DND-41 (cell line): ENCODE results near the gene PLXNB3.

ENCODE experiments used
- ATAC-seq: fragments of 200-7000 bp; cut with Tn5 transposase; 3 replicates; pipeline ENCODE4 v1.9.1; 2021; ENCODE audit warnings: low read depth; ENCODE audit not compliant: insufficient read depth
- DNase-seq: peaks from one replicate; pipeline ENCODE4 v3.0.0-alpha.2; 2020
- H2AFZ ChIP-seq: 2 replicates; pipeline ENCODE4 v1.6.0; 2012; ENCODE audit warnings: low read depth, low read length
- H3K27ac ChIP-seq: 2 replicates; pipeline ENCODE4 v1.5.1; 2012; ENCODE audit warnings: low read length, inconsistent platforms
- H3K27me3 ChIP-seq: fragments of 200-600 bp; sonication (generic); 2 replicates; pipeline ENCODE4 v1.6.0; 2012; ENCODE audit warnings: low read length, mild to moderate bottlenecking, inconsistent platforms; ENCODE audit not compliant: insufficient read depth, poor library complexity
- H3K36me3 ChIP-seq: 2 replicates; pipeline ENCODE4 v1.5.1; 2012; ENCODE audit warnings: low read length, inconsistent platforms; ENCODE audit not compliant: insufficient read depth
- H3K4me1 ChIP-seq: 2 replicates; pipeline ENCODE4 v1.5.1; 2012; ENCODE audit warnings: mild to moderate bottlenecking, low read length; ENCODE audit not compliant: insufficient read depth
- H3K4me2 ChIP-seq: 2 replicates; pipeline ENCODE4 v1.6.0; 2012; ENCODE audit warnings: mild to moderate bottlenecking, moderate library complexity, low read length, inconsistent platforms; ENCODE audit not compliant: insufficient read depth
- H3K4me3 ChIP-seq, 2 experiments: fragments of 200-600 bp in 1 of 2; shearing (Covaris generic) in 1 of 2; 2 replicates each; pipeline ENCODE4 v1.5.1; 2012 to 2016; ENCODE audit warnings: inconsistent platforms in 2 of 2, low read length in 2 of 2, mild to moderate bottlenecking in 2 of 2, low read depth in 1 of 2, moderate library complexity in 1 of 2
- H3K79me2 ChIP-seq: 2 replicates; pipeline ENCODE4 v1.6.0; 2012; ENCODE audit warnings: low read length, inconsistent platforms; ENCODE audit not compliant: insufficient read depth
- H3K9ac ChIP-seq: 2 replicates; pipeline ENCODE4 v1.6.0; 2012; ENCODE audit warnings: low read depth, mild to moderate bottlenecking, inconsistent platforms, low read length, moderate library complexity
- H3K9me3 ChIP-seq: 2 replicates; pipeline ENCODE4 v1.5.1; 2012; ENCODE audit warnings: low read length, moderate library complexity, mild to moderate bottlenecking, inconsistent platforms; ENCODE audit not compliant: insufficient read depth, severe bottlenecking
- H4K20me1 ChIP-seq: 2 replicates; pipeline ENCODE4 v1.6.0; 2012; ENCODE audit warnings: low read length; ENCODE audit not compliant: insufficient read depth
- EZH2 ChIP-seq: IDR thresholded peaks from 3 replicates; pipeline ENCODE4 v1.6.1; 2012; ENCODE audit warnings: borderline replicate concordance, low read depth, mild to moderate bottlenecking, moderate library complexity, low read length, inconsistent platforms; ENCODE audit not compliant: severe bottlenecking
- TF ChIP-seq, protein P1 (sequence below): IDR thresholded peaks from 2 replicates; pipeline ENCODE4 v1.5.1; 2012; ENCODE audit warnings: borderline replicate concordance, low read length, moderate library complexity, mild to moderate bottlenecking; ENCODE audit not compliant: poor library complexity, severe bottlenecking; ENCODE audit errors: extremely low read depth

PLXNB3 gene

GRCh38 chrX:153765138-153766079 lies 1.4 kb downstream of the PLXNB3 start:
- no peak for ATAC-seq
- no peak for DNase-seq
- H3K4me3 ChIP-seq, result peak overlapping the region in 1 of 2 experiments; percentile 45; a peak in 1 of 4 replicates
- H3K27ac ChIP-seq, result no peak overlapping the region
- H3K4me2 ChIP-seq, result peak overlapping the region; percentile 59
- no peak for TF ChIP-seq EZH2
- TF ChIP-seq, protein P1, sequence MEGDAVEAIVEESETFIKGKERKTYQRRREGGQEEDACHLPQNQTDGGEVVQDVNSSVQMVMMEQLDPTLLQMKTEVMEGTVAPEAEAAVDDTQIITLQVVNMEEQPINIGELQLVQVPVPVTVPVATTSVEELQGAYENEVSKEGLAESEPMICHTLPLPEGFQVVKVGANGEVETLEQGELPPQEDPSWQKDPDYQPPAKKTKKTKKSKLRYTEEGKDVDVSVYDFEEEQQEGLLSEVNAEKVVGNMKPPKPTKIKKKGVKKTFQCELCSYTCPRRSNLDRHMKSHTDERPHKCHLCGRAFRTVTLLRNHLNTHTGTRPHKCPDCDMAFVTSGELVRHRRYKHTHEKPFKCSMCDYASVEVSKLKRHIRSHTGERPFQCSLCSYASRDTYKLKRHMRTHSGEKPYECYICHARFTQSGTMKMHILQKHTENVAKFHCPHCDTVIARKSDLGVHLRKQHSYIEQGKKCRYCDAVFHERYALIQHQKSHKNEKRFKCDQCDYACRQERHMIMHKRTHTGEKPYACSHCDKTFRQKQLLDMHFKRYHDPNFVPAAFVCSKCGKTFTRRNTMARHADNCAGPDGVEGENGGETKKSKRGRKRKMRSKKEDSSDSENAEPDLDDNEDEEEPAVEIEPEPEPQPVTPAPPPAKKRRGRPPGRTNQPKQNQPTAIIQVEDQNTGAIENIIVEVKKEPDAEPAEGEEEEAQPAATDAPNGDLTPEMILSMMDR, result no peak
- H3K9ac ChIP-seq, result peak overlapping the region; percentile 41; the same call in 1 of the 2 replicates
- no peak overlapping the region for H2AFZ ChIP-seq
- no peaks in the 10 kb centered on the region for H3K9me3 ChIP-seq
- peaks cover 24% of the 10 kb centered on the region for H3K4me1 ChIP-seq
- no peaks in the 10 kb centered on the region for H3K27me3 ChIP-seq
- no peaks in the 10 kb centered on the region for H3K79me2 ChIP-seq
- H3K36me3 ChIP-seq, result no peaks in the 10 kb centered on the region
- peaks cover 4% of the 10 kb centered on the region; the same call in 1 of the 2 replicates for H4K20me1 ChIP-seq

- DNase-seq (peak; percentile 78), ATAC-seq (peak; percentile 91)
- Histone ChIP-seq H2AFZ (peak overlapping the region; percentile 64), H3K4me3 (peak overlapping the region in 1 of 2 experiments; percentile 45; a peak in 2 of 4 replicates), H3K27me3 (no peaks in the 10 kb centered on the region), H3K79me2 (no peaks in the 10 kb centered on the region), H3K27ac (peak overlapping the region; percentile 64; the same call in 1 of the 2 replicates), H4K20me1 (peaks cover 4% of the 10 kb centered on the region; the same call in 1 of the 2 replicates), H3K36me3 (no peaks in the 10 kb centered on the region), H3K9me3 (no peaks in the 10 kb centered on the region), H3K4me1 (peaks cover 24% of the 10 kb centered on the region), H3K9ac (peak overlapping the region; percentile 41), H3K4me2 (peak overlapping the region; percentile 59)
- TF ChIP-seq EZH2, result no peak
- TF ChIP-seq, protein P1, result no peak
Observed at GRCh38 chrX:153766098-153766817, 2.2 kb downstream of the PLXNB3 start.

DNA sequence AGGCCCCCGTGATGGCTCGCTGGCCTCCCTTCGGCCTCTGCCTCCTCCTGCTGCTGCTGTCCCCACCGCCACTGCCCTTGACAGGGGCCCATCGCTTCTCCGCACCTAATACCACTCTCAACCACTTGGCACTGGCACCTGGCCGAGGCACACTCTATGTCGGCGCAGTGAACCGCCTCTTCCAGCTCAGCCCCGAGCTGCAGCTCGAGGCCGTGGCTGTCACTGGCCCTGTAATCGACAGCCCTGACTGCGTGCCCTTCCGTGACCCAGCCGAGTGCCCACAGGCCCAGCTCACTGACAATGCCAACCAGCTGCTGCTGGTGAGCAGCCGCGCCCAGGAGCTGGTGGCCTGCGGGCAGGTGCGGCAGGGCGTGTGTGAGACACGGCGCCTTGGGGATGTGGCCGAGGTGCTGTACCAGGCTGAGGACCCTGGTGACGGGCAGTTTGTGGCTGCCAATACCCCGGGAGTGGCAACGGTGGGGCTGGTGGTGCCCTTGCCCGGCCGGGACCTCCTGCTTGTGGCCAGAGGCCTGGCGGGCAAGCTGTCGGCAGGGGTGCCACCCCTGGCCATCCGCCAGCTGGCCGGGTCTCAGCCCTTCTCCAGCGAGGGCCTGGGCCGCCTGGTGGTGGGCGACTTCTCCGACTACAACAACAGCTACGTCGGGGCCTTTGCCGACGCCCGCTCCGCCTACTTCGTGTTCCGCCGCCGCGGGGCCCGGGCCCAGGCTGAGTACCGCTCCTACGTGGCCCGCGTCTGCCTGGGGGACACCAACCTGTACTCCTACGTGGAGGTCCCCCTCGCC lies 3.0 kb downstream of the PLXNB3 start:
- peaks cover 24% of the 10 kb centered on the region for H3K4me1 ChIP-seq
- H3K9me3 ChIP-seq, result no peaks in the 10 kb centered on the region
- peak overlapping the region; percentile 41 for H3K9ac ChIP-seq
- no peak for ATAC-seq
- H3K27ac ChIP-seq, result 0 out of 2 replicates have a peak overlapping the region, but pooled peaks have one; percentile 32
- H3K4me2 ChIP-seq, result peak overlapping the region; percentile 59
- H3K79me2 ChIP-seq, result no peaks in the 10 kb centered on the region
- no peak for DNase-seq
- H2AFZ ChIP-seq, result no peak overlapping the region
- no peaks in the 10 kb centered on the region for H3K27me3 ChIP-seq
- TF ChIP-seq, protein P1, result no peak
- TF ChIP-seq EZH2, result no peak
- H4K20me1 ChIP-seq, result peaks cover 4% of the 10 kb centered on the region; the same call in 1 of the 2 replicates
- peak overlapping the region in 1 of 2 experiments; percentile 45; a peak in 1 of 4 replicates for H3K4me3 ChIP-seq
- no peaks in the 10 kb centered on the region for H3K36me3 ChIP-seq
